Omental fat pad (tissue), 4 donors: Measurements from ENCODE around the gene DOK3. TPM values are rescaled to one million over a fixed set of nuclear protein-coding genes. Genes with fewer than 3 reads are reported as not detected.

ENCODE experiments used
- ATAC-seq: fragments of 150-250 bp; one replicate; pipeline ENCODE4 v1.9.1; 2016; ENCODE audit warnings: mild to moderate bottlenecking, moderate library complexity; ENCODE audit not compliant: low FRiP score
- DNase-seq: peaks from one replicate; pipeline ENCODE4 v3.0.0-alpha.2; 2019; ENCODE audit warnings: low spot score
- CTCF ChIP-seq, 3 donors: fragments of 450-650 bp; IDR thresholded peaks; one replicate each; pipeline ENCODE4 v1.5.1; 2016 to 2017; ENCODE audit warnings: antibody characterized with exemption in 3 of 3, mild to moderate bottlenecking in 3 of 3, moderate library complexity in 2 of 3
- total RNA-seq, 4 donors: library from RNA; depleted of rRNA; stranded (reverse); fragments of >200 nt; gene quantifications; one replicate each; pipeline ENCODE4 v1.1.0, GENCODE V29; 2016

DOK3 gene
- total RNA-seq, 4 donors from 2014 or later, result 7.4 to 41.0 (median 16.3) TPM

- TF ChIP-seq CTCF (IDR thresholded peaks at IDR 0.05), result no peak
- no peak for ATAC-seq
- DNase-seq, result no peak
Observed at GRCh38 chr5:177492841-177493240, 16.8 kb downstream of the DOK3 start.

GRCh38 chr5:177491983-177492746 lies 17.5 kb downstream of the DOK3 start:
- ATAC-seq, result no peak
- TF ChIP-seq CTCF (IDR thresholded peaks at IDR 0.05), result no peak
- DNase-seq, result no peak

- no peak for DNase-seq
- ATAC-seq, result no peak
- no peak for TF ChIP-seq CTCF (IDR thresholded peaks at IDR 0.05)
Observed at GRCh38 chr5:177491429-177491945, 18.1 kb downstream of the DOK3 start.

GRCh38 chr5:177490992-177491391 lies 18.6 kb downstream of the DOK3 start:
- no peak for TF ChIP-seq CTCF (IDR thresholded peaks at IDR 0.05)
- DNase-seq (no peak), ATAC-seq (no peak)

GRCh38 chr5:177490311-177490991 lies 19.2 kb downstream of the DOK3 start:
- TF ChIP-seq CTCF (IDR thresholded peaks at IDR 0.05), result no peak
- DNase-seq (no peak), ATAC-seq (no peak)

- no peak for ATAC-seq
Observed at GRCh38 chr5:177489119-177489716, 20.4 kb downstream of the DOK3 start.

More at GRCh38 chr5:177489119-177489716, 20.4 kb downstream of the DOK3 start:
- no peak for DNase-seq
- no peak for TF ChIP-seq CTCF (IDR thresholded peaks at IDR 0.05)
